GM12878 (cell line): ENCODE data around the gene PREX1. TPM values are rescaled to one million over a fixed set of nuclear protein-coding genes. Genes with fewer than 3 reads are reported as not detected.

Experiments used
- ATAC-seq: fragments of 200-7000 bp; cut with Tn5 transposase; 3 replicates; pipeline ENCODE4 v1.9.1; 2020; ENCODE audit warnings: mild to moderate bottlenecking, moderate library complexity
- BruUV-seq: library from RNA; stranded (reverse); fragments of 400-500 nt; replicated peaks from 2 replicates; lab custom pipeline; 2021; lab: Mats Ljungman, UMichigan
- CTCF ChIA-PET: fragments of 300-600 bp; sonication (Branson Sonifier 250); formaldehyde crosslinking; extraction: SDS; loops from one replicate; lab custom pipeline; 2021; ENCODE audit warnings: inconsistent platforms; lab: Yijun Ruan, JAX
- POLR2A ChIA-PET: fragments of 350-600 bp; formaldehyde crosslinking; extraction: SDS; loops from one replicate; lab custom pipeline; 2021; ENCODE audit warnings: inconsistent platforms; lab: Charles Lee
- RAD21 ChIA-PET: fragments of 300-600 bp; sonication (Branson Sonifier 250); formaldehyde crosslinking; loops from one replicate; lab custom pipeline; 2023; ENCODE audit warnings: antibody characterized with exemption; ENCODE audit not compliant: unreplicated experiment; lab: Charles Lee
- SMC1A ChIA-PET: fragments of 300-600 bp; sonication (Branson Sonifier 250); formaldehyde crosslinking; loops from one replicate; lab custom pipeline; 2023; ENCODE audit not compliant: unreplicated experiment, uncharacterized antibody; lab: Charles Lee
- DNase-seq: peaks from one replicate; pipeline ENCODE4 v3.0.0-alpha.2; 2011; ENCODE audit warnings: low read depth, low spot score
- FAIRE-seq: peaks from 3 replicates; lab custom pipeline; 2011; peaks lifted over from hg19 to GRCh38; lab: Jason Lieb, UNC
- H2AFZ ChIP-seq: 2 replicates; pipeline ENCODE4 v1.6.0; 2011; ENCODE audit warnings: low read depth, low read length, control low read depth; ENCODE audit not compliant: control insufficient read depth
- H3K27ac ChIP-seq: 2 replicates; pipeline ENCODE4 v1.5.1; 2011; ENCODE audit warnings: control low read depth; ENCODE audit not compliant: control insufficient read depth, insufficient read depth
- H3K27me3 ChIP-seq, 2 experiments: replicated peaks in 1 of 2; 2 replicates each; pipeline versions ENCODE4 v1.6.0 to v1.6.1; 2011; ENCODE audit warnings: low read length in 1 of 2; ENCODE audit not compliant: control insufficient read depth in 2 of 2, insufficient read depth in 2 of 2
- H3K36me3 ChIP-seq, 2 experiments: 2 replicates each; pipeline ENCODE4 v1.5.1; 2011; ENCODE audit warnings: low read length in 1 of 2; ENCODE audit not compliant: control insufficient read depth in 2 of 2, insufficient read depth in 2 of 2
- H3K4me1 ChIP-seq: 2 replicates; pipeline ENCODE4 v1.6.1; 2011; ENCODE audit warnings: mild to moderate bottlenecking, low read length, moderate library complexity, mixed read lengths; ENCODE audit not compliant: control insufficient read depth, insufficient read depth
- H3K4me2 ChIP-seq: 2 replicates; pipeline ENCODE4 v1.6.0; 2011; ENCODE audit warnings: control low read depth; ENCODE audit not compliant: control insufficient read depth, insufficient read depth
- H3K4me3 ChIP-seq: fragments of 200-600 bp; sonication (generic); 2 replicates; pipeline ENCODE4 v1.5.1; 2016
- H3K79me2 ChIP-seq: 2 replicates; pipeline ENCODE4 v1.6.0; 2011; ENCODE audit warnings: low read length; ENCODE audit not compliant: control insufficient read depth, insufficient read depth
- H3K9ac ChIP-seq: 2 replicates; pipeline ENCODE4 v1.8.0; 2011; ENCODE audit warnings: low read length, control low read depth, mixed read lengths; ENCODE audit not compliant: control insufficient read depth, insufficient read depth
- H3K9me3 ChIP-seq: replicated peaks from 3 replicates; pipeline ENCODE4 v1.5.1; 2011; ENCODE audit warnings: mild to moderate bottlenecking, low read length; ENCODE audit not compliant: control insufficient read depth, insufficient read depth
- H4K20me1 ChIP-seq: 2 replicates; pipeline ENCODE4 v1.6.0; 2011; ENCODE audit not compliant: control insufficient read depth, insufficient read depth
- ASH2L ChIP-seq: fragments of 300-600, 200-600 bp; sonication (generic); IDR thresholded peaks from 2 replicates; pipeline ENCODE4 v1.6.1; 2017; ENCODE audit warnings: low read depth, mild to moderate bottlenecking, borderline replicate concordance
- BMI1 ChIP-seq: fragments of 450-650 bp; IDR thresholded peaks from 2 replicates; pipeline ENCODE4 v1.6.1; 2016; ENCODE audit warnings: mild to moderate bottlenecking, moderate library complexity, borderline replicate concordance
- CHD2 ChIP-seq: IDR thresholded peaks from 2 replicates; pipeline ENCODE4 v1.6.1; 2011; ENCODE audit warnings: low read depth, low read length, improper control_type of control experiment, borderline replicate concordance
- EED ChIP-seq: sonication (generic); IDR thresholded peaks from 2 replicates; pipeline ENCODE4 v1.6.1; 2016; ENCODE audit warnings: antibody characterized with exemption, low read depth
- EGR1 ChIP-seq, 2 experiments: IDR thresholded peaks; 1 replicate in 1 of 2; 2 replicates in 1 of 2; pipeline ENCODE4 v1.6.1; 2011 to 2012; ENCODE audit warnings: low read depth in 2 of 2, low read length in 2 of 2, borderline replicate concordance in 1 of 2, mild to moderate bottlenecking in 1 of 2, moderate library complexity in 1 of 2
- ESRRA ChIP-seq: IDR thresholded peaks from 2 replicates; pipeline ENCODE4 v1.6.1; 2012; ENCODE audit warnings: mild to moderate bottlenecking, low read length, improper control_type of control experiment
- FOS ChIP-seq: IDR thresholded peaks from 3 replicates; pipeline ENCODE4 v1.6.1; 2011; ENCODE audit warnings: borderline replicate concordance; ENCODE audit not compliant: insufficient read length; ENCODE audit errors: extremely low read depth
- HCFC1 ChIP-seq: fragments of 150-350 bp; IDR thresholded peaks from 2 replicates; pipeline ENCODE4 v1.6.1; 2014; ENCODE audit warnings: low read length
- NFIC ChIP-seq: IDR thresholded peaks from 2 replicates; pipeline ENCODE4 v1.6.1; 2012; ENCODE audit warnings: low read depth, mild to moderate bottlenecking, inconsistent platforms, low read length, moderate library complexity
- NRF1 ChIP-seq: conservative IDR thresholded peaks from 2 replicates; pipeline ENCODE4 v1.6.1; 2011; ENCODE audit warnings: mild to moderate bottlenecking, low read depth, low read length, improper control_type of control experiment
- TCF12 ChIP-seq: IDR thresholded peaks from 2 replicates; pipeline ENCODE4 v1.6.1; 2011; ENCODE audit warnings: low read depth, mild to moderate bottlenecking, low read length
- WGBS: methylation state at CpG from one replicate; pipeline ENCODE4 v1.1.6; 2016; ENCODE audit warnings: low lambda C conversion rate; ENCODE audit not compliant: insufficient replicate concordance, insufficient coverage; ENCODE audit errors: missing lambda C conversion rate; 5-methylcytosine and 5-hydroxymethylcytosine counted together
- in situ Hi-C: fragments of 300-500 bp; cut with MboI; formaldehyde crosslinking; loops from 9 replicates; pipeline ENCODE4 v1.14.3; 2018; ENCODE audit warnings: mixed read lengths
- intact Hi-C: fragments of 100-400 bp; cut with micrococcal nuclease; formaldehyde crosslinking; loops from one replicate; pipeline ENCODE4 v1.14.2; 2022; ENCODE audit not compliant: unreplicated experiment
- polyA plus RNA-seq, 11 experiments: library from polyadenylated mRNA; depleted of rRNA in 4 of 11; unstranded in 6 of 11; stranded (reverse) in 5 of 11; fragments of >200 nt; fragmentation: Nextera tagmentation in 4 of 11; fragmentation: Illumina TruSeq in 1 of 11; extraction: Ambion mirVana in 4 of 11; extraction: Trizol in 1 of 11; gene quantifications; 1 replicate in 1 of 11; 2 replicates in 10 of 11; pipeline versions ENCODE4 v1.2.1 to v1.2.3, GENCODE V29; 2011 to 2016; ENCODE audit warnings: inconsistent platforms in 2 of 11, missing spikeins in 2 of 11, low read depth in 1 of 11
- total RNA-seq, 4 experiments: library from RNA; depleted of rRNA in 3 of 4; stranded (reverse); fragments of >200 nt in 3 of 4; fragmentation: Illumina TruSeq in 1 of 4; extraction: Trizol in 1 of 4; gene quantifications; 2 replicates each; pipeline versions ENCODE4 v1.2.1 to v1.2.3, GENCODE V29; 2013 to 2021
- TF ChIP-seq, protein P1 (sequence below): fragments of 450-650 bp; IDR thresholded peaks from 2 replicates; pipeline ENCODE4 v1.6.1; 2017; ENCODE audit warnings: mild to moderate bottlenecking
- TF ChIP-seq, protein P2 (sequence below): fragments of 450-650 bp; formaldehyde crosslinking; IDR thresholded peaks from 2 replicates; pipeline ENCODE4 v1.5.0; 2022; ENCODE audit warnings: mild to moderate bottlenecking, missing genetic modification characterization
- TF ChIP-seq, protein P3 (sequence below): IDR thresholded peaks from 2 replicates; pipeline ENCODE4 v1.6.1; 2012; ENCODE audit warnings: mild to moderate bottlenecking, low read depth, low read length

PREX1 gene
- total and polyA plus RNA-seq, 10 of the 15 experiments (the other 5 are each of a cell fraction or from before 2014, with no cell fraction given), result 2.6 to 114 (median 38.9) TPM

DNA sequence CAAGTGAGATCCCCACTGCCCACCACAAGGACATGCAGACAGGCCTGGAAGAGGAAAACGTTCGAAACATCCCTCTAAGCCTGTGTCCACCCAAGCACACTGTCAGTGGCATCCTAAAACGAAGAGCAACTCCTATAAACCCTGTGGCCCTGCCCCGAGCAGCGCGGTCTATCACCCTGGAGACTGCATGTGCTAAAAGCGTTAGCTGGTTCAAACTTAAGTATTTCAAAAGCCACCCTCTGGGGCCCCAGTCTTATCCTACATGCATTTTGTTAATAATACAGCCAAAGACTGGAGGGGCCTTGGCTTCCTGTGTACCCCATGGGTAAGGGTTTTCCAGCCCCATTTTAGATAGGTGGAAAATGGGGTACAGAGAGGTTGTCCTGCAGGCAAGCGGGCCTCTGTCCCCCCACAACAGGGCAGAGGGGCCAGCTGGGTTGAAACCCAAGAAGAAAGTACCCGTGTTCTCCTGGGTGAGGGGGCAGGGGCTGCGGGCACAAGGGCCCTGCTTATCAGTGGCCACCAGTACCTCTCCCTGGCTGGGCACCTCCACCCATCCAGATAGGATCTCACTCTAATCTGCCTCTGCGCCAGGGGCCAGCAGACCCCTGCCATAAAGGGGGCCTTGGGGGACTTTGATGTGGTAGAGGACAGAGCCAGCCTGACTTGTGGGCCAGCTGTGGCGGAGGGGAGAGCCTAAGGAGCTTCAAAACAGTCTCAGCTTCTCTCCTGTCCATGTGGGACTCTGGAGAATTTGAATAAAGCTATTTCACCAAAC lies 28.3 kb downstream of the PREX1 start:
- intact Hi-C loops (no loop called here), in situ Hi-C loops (no loop called here)
- Histone ChIP-seq H3K36me3 (peaks cover 5 to 10% of the 10 kb centered on the region in 2 experiments; a peak in 3 of 4 replicates), H3K9ac (no peak overlapping the region), H3K4me2 (peak overlapping the region; percentile 57), H3K79me2 (peaks cover 94% of the 10 kb centered on the region), H2AFZ (no peak overlapping the region), H3K27me3 (no peaks in the 10 kb centered on the region), H4K20me1 (peaks cover 6% of the 10 kb centered on the region), H3K4me3 (no peak overlapping the region), H3K27ac (peak overlapping the region; percentile 33; the same call in 1 of the 2 replicates), H3K4me1 (peaks cover 51% of the 10 kb centered on the region), H3K9me3 (no peaks in the 10 kb centered on the region; the same call in 2 of the 3 replicates)
- ChIA-PET SMC1A (interaction anchor here (0.7 to 3.4 kb wide), 11 partner anchors 10 to 76 kb away, joined by 3 to 23 read pairs (median 4); no protein-coding TSS in a partner anchor), POLR2A (interaction anchor here (1.2 kb wide), 1 partner anchor 27 kb away, joined by 3 read pairs; no protein-coding TSS in a partner anchor), CTCF (interaction anchor here (0.7 to 1.3 kb wide), 3 partner anchors 8 to 39 kb away, joined by 3 to 4 read pairs (median 3); no protein-coding TSS in a partner anchor), RAD21 (interaction anchor here (1.0 to 3.0 kb wide), 3 partner anchors 11 to 142 kb away, joined by 3 to 13 read pairs (median 4); no protein-coding TSS in a partner anchor)
- FAIRE-seq (no peak), DNase-seq (no peak), ATAC-seq (no peak)
- WGBS, result 69% methylated on average over 12 of the region's 12 CpGs
- no peak for TF ChIP-seq BMI1
- no peak for TF ChIP-seq ASH2L
- TF ChIP-seq NFIC, result no peak
- TF ChIP-seq FOS, result no peak
- TF ChIP-seq, protein P1, sequence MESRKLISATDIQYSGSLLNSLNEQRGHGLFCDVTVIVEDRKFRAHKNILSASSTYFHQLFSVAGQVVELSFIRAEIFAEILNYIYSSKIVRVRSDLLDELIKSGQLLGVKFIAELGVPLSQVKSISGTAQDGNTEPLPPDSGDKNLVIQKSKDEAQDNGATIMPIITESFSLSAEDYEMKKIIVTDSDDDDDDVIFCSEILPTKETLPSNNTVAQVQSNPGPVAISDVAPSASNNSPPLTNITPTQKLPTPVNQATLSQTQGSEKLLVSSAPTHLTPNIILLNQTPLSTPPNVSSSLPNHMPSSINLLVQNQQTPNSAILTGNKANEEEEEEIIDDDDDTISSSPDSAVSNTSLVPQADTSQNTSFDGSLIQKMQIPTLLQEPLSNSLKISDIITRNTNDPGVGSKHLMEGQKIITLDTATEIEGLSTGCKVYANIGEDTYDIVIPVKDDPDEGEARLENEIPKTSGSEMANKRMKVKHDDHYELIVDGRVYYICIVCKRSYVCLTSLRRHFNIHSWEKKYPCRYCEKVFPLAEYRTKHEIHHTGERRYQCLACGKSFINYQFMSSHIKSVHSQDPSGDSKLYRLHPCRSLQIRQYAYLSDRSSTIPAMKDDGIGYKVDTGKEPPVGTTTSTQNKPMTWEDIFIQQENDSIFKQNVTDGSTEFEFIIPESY, result no peak
- TF ChIP-seq NRF1, result no peak
- TF ChIP-seq, protein P2, sequence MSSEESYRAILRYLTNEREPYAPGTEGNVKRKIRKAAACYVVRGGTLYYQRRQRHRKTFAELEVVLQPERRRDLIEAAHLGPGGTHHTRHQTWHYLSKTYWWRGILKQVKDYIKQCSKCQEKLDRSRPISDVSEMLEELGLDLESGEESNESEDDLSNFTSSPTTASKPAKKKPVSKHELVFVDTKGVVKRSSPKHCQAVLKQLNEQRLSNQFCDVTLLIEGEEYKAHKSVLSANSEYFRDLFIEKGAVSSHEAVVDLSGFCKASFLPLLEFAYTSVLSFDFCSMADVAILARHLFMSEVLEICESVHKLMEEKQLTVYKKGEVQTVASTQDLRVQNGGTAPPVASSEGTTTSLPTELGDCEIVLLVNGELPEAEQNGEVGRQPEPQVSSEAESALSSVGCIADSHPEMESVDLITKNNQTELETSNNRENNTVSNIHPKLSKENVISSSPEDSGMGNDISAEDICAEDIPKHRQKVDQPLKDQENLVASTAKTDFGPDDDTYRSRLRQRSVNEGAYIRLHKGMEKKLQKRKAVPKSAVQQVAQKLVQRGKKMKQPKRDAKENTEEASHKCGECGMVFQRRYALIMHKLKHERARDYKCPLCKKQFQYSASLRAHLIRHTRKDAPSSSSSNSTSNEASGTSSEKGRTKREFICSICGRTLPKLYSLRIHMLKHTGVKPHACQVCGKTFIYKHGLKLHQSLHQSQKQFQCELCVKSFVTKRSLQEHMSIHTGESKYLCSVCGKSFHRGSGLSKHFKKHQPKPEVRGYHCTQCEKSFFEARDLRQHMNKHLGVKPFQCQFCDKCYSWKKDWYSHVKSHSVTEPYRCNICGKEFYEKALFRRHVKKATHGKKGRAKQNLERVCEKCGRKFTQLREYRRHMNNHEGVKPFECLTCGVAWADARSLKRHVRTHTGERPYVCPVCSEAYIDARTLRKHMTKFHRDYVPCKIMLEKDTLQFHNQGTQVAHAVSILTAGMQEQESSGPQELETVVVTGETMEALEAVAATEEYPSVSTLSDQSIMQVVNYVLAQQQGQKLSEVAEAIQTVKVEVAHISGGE (CRISPR knock-in tag), result no peak
- no peak for TF ChIP-seq HCFC1
- TF ChIP-seq, protein P3, sequence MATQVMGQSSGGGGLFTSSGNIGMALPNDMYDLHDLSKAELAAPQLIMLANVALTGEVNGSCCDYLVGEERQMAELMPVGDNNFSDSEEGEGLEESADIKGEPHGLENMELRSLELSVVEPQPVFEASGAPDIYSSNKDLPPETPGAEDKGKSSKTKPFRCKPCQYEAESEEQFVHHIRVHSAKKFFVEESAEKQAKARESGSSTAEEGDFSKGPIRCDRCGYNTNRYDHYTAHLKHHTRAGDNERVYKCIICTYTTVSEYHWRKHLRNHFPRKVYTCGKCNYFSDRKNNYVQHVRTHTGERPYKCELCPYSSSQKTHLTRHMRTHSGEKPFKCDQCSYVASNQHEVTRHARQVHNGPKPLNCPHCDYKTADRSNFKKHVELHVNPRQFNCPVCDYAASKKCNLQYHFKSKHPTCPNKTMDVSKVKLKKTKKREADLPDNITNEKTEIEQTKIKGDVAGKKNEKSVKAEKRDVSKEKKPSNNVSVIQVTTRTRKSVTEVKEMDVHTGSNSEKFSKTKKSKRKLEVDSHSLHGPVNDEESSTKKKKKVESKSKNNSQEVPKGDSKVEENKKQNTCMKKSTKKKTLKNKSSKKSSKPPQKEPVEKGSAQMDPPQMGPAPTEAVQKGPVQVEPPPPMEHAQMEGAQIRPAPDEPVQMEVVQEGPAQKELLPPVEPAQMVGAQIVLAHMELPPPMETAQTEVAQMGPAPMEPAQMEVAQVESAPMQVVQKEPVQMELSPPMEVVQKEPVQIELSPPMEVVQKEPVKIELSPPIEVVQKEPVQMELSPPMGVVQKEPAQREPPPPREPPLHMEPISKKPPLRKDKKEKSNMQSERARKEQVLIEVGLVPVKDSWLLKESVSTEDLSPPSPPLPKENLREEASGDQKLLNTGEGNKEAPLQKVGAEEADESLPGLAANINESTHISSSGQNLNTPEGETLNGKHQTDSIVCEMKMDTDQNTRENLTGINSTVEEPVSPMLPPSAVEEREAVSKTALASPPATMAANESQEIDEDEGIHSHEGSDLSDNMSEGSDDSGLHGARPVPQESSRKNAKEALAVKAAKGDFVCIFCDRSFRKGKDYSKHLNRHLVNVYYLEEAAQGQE, result no peak
- no peak for TF ChIP-seq EED
- no peak for TF ChIP-seq ESRRA
- no peak for TF ChIP-seq EGR1 (IDR thresholded peaks at IDR 0.05; ENCODE audit: borderline replicate concordance in 1 of 2, low read depth in 2 of 2, low read length in 2 of 2)
- TF ChIP-seq CHD2, result no peak
- TF ChIP-seq TCF12, result no peak
- BruUV-seq, result no TSS peak
